GM12801 (cell line): Measurements from ENCODE around the gene TIGD3.

Experiments used
- CTCF ChIP-seq: IDR thresholded peaks from one replicate; pipeline ENCODE4 v1.5.1; 2011; ENCODE audit warnings: control low read depth; ENCODE audit not compliant: insufficient read length; ENCODE audit errors: extremely low read depth

Gene TIGD3

DNA sequence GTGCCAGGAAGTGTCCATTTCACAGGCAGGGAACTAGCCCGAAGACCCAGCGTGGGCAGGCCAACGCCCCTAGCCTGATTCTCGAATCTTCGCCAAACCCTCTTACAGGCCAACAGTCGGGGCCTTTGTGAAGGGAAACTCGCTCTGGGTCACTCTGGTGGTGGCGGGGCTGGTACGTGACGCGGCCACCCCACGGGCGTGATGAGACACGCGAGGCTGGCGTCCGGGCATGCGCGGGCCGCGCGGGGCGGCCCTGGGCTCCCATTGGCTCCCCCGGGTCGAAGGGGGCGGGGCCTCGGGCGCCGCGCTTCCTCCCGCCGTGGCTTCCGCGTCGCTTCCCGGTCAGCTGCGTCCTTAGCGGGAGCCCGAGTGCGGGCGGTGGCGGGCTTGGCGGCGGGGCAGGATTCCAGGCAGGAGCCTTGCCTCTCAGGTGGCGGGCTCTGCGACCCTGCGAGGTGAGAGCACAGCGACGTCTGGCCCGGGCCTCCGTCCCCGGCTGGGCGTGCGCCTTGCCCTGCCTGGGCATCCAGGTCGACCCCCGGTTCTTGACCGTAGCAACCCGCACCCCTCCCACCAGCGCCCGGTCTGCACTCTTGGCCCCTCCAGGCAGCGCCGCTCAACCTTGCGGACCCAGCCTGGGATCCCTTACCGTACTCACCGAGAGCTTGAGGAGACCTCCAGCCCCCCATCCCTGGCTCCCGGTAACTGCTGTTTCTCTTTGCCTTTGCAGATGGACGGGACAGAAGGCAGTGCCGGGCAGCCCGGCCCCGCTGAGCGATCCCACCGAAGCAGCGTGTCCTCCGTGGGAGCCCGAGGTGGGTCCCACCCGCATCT is 32.0 kb downstream of the TIGD3 start, which contains the start of gene FRMD8:
FRMD8 (plus strand) TSS at position 331 of the 834 bp plus-strand sequence; CDS start at position 731, 400 bp downstream.
- TF ChIP-seq CTCF: no peak

GRCh38 chr11:65388731-65389130 is 34.2 kb downstream of the TIGD3 start:
- no peak for TF ChIP-seq CTCF

- TF ChIP-seq CTCF: no peak
Measured at GRCh38 chr11:65389294-65389980, 34.9 kb downstream of the TIGD3 start.

DNA sequence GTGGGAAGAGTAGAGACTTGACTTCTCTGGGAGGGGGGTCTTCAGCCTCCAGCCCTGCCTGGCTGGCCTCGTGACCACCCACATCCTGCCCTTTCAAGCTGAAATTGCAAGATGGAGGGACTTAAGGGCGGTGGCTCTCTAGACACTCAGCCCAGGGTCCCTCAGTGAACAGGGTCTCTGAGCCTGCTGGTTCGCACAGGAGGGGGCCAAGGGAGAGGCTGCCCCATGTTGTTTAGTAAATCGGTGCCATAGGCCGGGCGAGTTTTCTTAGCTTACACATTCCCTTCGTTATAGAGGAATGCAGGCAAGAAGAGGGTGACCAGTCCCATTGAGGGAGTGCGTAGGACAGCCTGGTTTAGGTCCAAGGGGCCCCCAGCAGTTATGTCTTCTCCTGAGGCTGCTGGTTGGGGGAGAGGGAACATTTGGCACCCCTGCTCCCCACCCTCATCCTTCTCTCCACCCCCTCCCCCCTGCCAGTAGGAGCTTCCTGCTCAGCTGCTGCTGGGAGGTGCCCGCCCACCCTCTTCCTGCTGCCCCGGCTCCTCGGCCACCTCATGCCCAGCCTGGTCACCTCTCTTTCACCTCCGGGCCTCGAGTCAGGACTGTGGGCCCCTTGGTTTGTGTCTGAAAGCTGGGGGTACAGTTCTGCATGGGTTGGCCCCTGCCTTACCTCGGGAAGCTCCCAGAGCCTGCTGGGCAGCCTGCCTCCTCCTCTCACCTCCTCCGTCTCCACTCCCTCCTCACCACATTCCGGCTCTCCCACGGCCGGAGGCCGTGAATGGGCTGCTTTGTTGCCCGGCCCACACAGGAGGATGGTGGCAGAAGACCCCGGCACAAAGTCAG is 35.8 kb downstream of the TIGD3 start:
- no peak for TF ChIP-seq CTCF

GRCh38 chr11:65390996-65391395 is 36.4 kb downstream of the TIGD3 start:
- no peak for TF ChIP-seq CTCF

- no peak for TF ChIP-seq CTCF
Measured at GRCh38 chr11:65392186-65392829, 37.8 kb downstream of the TIGD3 start.
